HEK293 (cell line): ENCODE results near the gene LRRC66.

ENCODE experiments used
- BCL11A ChIP-seq: fragments of 450-650 bp; formaldehyde crosslinking; IDR thresholded peaks from 2 replicates; pipeline ENCODE4 v1.5.1; 2016; ENCODE audit warnings: low read depth, missing biosample characterization, missing genetic modification characterization
- FEZF1 ChIP-seq: fragments of 450-650 bp; formaldehyde crosslinking; IDR thresholded peaks from 2 replicates; pipeline ENCODE4 v1.5.1; 2016; ENCODE audit warnings: missing biosample characterization, missing genetic modification characterization
- ZBTB8A ChIP-seq: fragments of 450-650 bp; formaldehyde crosslinking; IDR thresholded peaks from 2 replicates; pipeline ENCODE4 v1.5.1; 2016; ENCODE audit warnings: missing biosample characterization, missing genetic modification characterization
- ZFP41 ChIP-seq: fragments of 450-650 bp; formaldehyde crosslinking; IDR thresholded peaks from 2 replicates; pipeline ENCODE4 v1.5.1; 2016; ENCODE audit warnings: missing biosample characterization, missing genetic modification characterization, borderline replicate concordance
- ZNF48 ChIP-seq: fragments of 450-650 bp; formaldehyde crosslinking; IDR thresholded peaks from 2 replicates; pipeline ENCODE4 v1.5.1; 2016; ENCODE audit warnings: missing biosample characterization, missing genetic modification characterization
- ZNF600 ChIP-seq: fragments of 450-650 bp; formaldehyde crosslinking; IDR thresholded peaks from 2 replicates; pipeline ENCODE4 v1.5.1; 2016; ENCODE audit warnings: missing biosample characterization, missing genetic modification characterization

- TF ChIP-seq FEZF1, result no peak
- TF ChIP-seq ZBTB8A (tag by site-specific recombination), result no peak
- TF ChIP-seq BCL11A (tag by site-specific recombination), result no peak
- no peak for TF ChIP-seq ZNF48 (tag by site-specific recombination)
- TF ChIP-seq ZNF600 (tag by site-specific recombination), result no peak
- no peak for TF ChIP-seq ZFP41 (tag by site-specific recombination)
These were observed 56.2 kb downstream of the LRRC66 start for GRCh38 chr4:51963841-51964517.
